ENCODE data around the gene ITPR1. TPM values are rescaled to one million over a fixed set of nuclear protein-coding genes. Genes with fewer than 3 reads are reported as not detected.

Gene ITPR1
- total and polyA plus RNA-seq, 2 experiments from 2014 or later = 17.6 to 28.8 TPM

DNA sequence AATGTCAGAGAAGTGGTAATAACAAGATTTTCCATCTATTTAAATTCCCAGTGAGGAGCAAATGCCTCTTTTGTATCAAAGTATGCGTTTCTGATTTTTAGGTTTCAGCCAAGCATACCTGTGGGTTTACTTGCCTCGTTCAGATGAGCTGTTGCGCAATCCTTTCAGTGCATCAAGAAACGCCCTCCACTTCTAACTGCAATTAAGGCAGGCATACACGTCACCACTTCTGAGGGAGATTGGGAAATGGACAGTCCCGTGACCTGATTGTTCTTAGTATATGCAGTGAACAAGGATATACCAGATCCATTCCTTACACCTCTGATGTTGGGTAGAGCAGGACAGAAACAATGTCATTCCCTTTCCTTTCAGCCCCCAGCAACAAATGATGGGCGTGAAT lies 219.0 kb downstream of the ITPR1 start:
- H3K27me3 ChIP-seq = no peaks in the 10 kb centered on the region
- peak in 1 of 2 donors; percentile 76 for DNase-seq (ENCODE audit: low read depth in 1 of 2, low spot score in 1 of 2)
- H3K9me3 ChIP-seq (ENCODE audit: low read depth) = no peaks in the 10 kb centered on the region
- TF ChIP-seq, protein P1, sequence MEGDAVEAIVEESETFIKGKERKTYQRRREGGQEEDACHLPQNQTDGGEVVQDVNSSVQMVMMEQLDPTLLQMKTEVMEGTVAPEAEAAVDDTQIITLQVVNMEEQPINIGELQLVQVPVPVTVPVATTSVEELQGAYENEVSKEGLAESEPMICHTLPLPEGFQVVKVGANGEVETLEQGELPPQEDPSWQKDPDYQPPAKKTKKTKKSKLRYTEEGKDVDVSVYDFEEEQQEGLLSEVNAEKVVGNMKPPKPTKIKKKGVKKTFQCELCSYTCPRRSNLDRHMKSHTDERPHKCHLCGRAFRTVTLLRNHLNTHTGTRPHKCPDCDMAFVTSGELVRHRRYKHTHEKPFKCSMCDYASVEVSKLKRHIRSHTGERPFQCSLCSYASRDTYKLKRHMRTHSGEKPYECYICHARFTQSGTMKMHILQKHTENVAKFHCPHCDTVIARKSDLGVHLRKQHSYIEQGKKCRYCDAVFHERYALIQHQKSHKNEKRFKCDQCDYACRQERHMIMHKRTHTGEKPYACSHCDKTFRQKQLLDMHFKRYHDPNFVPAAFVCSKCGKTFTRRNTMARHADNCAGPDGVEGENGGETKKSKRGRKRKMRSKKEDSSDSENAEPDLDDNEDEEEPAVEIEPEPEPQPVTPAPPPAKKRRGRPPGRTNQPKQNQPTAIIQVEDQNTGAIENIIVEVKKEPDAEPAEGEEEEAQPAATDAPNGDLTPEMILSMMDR (IDR thresholded peaks at IDR 0.05; ENCODE audit: low read depth, low read length) = no peak
- H3K27ac ChIP-seq = no peak overlapping the region
- H3K36me3 ChIP-seq = peaks cover 4% of the 10 kb centered on the region
- H3K4me1 ChIP-seq (ENCODE audit: low read depth) = no peaks in the 10 kb centered on the region
- H3K4me3 ChIP-seq = no peak overlapping the region

DNA sequence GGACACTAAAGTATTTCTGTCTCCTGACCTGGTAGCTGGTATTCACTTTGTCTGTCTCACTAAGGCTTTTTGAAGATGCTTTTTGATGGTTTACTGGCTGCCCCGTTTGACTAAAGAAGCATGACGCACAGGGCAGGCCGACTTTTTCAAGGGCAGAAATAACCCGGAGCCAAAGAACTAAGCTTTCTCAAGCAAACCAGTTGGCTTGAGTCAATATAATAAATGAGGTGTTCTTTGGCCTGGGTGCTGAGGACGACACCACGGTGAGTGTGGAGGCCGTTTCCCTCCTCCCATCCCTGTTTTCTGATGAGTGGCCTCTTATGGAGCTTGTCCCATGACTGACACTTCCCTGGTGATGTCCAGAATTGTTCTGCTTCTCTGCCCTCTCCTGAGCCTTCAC lies 220.9 kb downstream of the ITPR1 start:
- H3K9me3 ChIP-seq (ENCODE audit: low read depth) = no peaks in the 10 kb centered on the region
- TF ChIP-seq, protein P1 (IDR thresholded peaks at IDR 0.05; ENCODE audit: low read depth, low read length) = no peak
- peaks cover 4% of the 10 kb centered on the region for H3K36me3 ChIP-seq
- H3K27ac ChIP-seq = no peak overlapping the region
- H3K27me3 ChIP-seq = no peaks in the 10 kb centered on the region
- H3K4me3 ChIP-seq = no peak overlapping the region
- no peaks in the 10 kb centered on the region for H3K4me1 ChIP-seq (ENCODE audit: low read depth)
- DNase-seq (ENCODE audit: low read depth in 1 of 2, low spot score in 1 of 2) = no peak

DNA sequence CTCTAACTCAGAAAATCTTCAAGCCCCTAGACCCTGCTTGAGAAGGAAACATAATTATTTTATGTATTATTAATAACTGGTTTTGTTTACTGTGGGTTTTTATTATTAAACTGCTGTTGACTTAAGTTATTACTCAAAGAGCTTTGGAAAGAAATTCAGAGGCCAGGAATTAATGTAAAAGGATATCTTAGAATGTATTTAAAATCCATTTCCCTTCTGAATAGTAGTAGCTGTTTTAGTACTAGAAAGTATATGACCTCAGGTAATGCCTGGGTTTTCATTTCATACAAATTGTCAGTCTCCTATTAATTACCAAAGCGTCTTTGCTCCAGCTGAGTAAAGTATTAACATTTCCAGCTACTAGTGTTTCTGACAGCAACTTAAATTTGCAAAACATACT lies 223.1 kb downstream of the ITPR1 start:
- Histone ChIP-seq H3K9me3 (ENCODE audit: low read depth) (no peaks in the 10 kb centered on the region), H3K4me3 (no peak overlapping the region), H3K27me3 (no peaks in the 10 kb centered on the region), H3K27ac (no peak overlapping the region), H3K36me3 (peaks cover 4% of the 10 kb centered on the region), H3K4me1 (ENCODE audit: low read depth) (no peaks in the 10 kb centered on the region)
- no peak for DNase-seq (ENCODE audit: low read depth in 1 of 2, low spot score in 1 of 2)
- TF ChIP-seq, protein P1 (IDR thresholded peaks at IDR 0.05; ENCODE audit: low read depth, low read length) = no peak

DNA sequence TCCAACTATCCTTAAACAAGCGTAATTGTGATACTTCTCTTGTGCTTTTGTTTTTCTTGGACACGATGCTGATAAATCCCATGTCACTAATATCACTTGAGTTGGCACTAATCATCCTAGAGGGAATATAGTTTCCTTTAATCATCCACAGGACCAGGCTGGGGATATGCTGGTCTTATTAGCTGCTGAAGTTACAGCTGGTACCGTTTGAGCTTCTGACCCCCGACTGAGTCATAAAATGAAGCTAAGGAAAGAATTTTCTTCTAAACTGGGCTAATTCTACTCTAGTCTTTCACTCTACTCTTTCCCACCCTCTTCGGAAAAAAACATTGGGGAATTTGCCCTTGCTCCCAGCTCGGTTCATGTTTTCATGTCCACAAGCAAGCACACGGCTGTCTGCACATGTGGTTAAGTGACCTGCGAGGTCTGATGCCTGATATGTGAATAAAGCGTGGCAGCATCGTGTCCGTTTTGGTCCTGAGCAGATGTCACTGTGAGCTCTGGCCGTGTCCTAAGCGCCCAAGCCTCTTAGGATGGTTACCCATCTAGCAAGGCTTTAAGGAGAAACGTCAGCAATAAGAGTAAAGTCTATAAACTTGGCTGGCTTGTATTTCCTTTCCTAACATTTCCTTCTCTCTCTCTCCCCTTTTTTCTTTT lies 223.7 kb downstream of the ITPR1 start:
- Histone ChIP-seq H3K27ac (no peak overlapping the region), H3K4me3 (no peak overlapping the region), H3K4me1 (ENCODE audit: low read depth) (no peaks in the 10 kb centered on the region), H3K27me3 (no peaks in the 10 kb centered on the region), H3K36me3 (peaks cover 4% of the 10 kb centered on the region), H3K9me3 (ENCODE audit: low read depth) (no peaks in the 10 kb centered on the region)
- DNase-seq (ENCODE audit: low read depth in 1 of 2, low spot score in 1 of 2) = no peak
- TF ChIP-seq, protein P1 (IDR thresholded peaks at IDR 0.05; ENCODE audit: low read depth, low read length) = no peak

DNA sequence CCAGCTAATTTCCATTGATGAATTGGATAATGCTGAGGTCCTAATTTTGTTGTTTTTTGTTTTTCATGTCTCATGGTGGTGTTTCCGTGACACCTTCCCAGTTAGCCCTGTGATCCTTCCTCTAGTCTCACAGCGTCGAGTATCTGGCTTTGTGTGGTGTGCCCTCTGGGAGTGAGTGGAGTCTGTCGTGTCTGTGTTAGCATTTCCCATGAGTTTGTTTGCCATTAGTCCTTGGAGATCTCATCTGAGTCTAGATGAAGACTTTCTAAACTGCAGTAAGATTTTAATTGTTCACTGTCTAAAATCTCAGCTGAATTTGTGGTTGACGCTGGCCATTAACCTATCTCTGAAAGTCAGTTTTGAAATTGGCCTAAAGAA lies 224.2 kb downstream of the ITPR1 start:
- no peak overlapping the region for H3K27ac ChIP-seq
- H3K4me1 ChIP-seq (ENCODE audit: low read depth) = no peaks in the 10 kb centered on the region
- DNase-seq (ENCODE audit: low read depth in 1 of 2, low spot score in 1 of 2) = no peak
- peaks cover 4% of the 10 kb centered on the region for H3K36me3 ChIP-seq
- H3K27me3 ChIP-seq = no peaks in the 10 kb centered on the region
- H3K9me3 ChIP-seq (ENCODE audit: low read depth) = no peaks in the 10 kb centered on the region
- no peak overlapping the region for H3K4me3 ChIP-seq
- TF ChIP-seq, protein P1 (IDR thresholded peaks at IDR 0.05; ENCODE audit: low read depth, low read length) = no peak
